GM08714 (cell line): ENCODE results near the gene PLA2G5.
"Not testable (repeated sequence)": the region's sequence is repeated elsewhere in the genome, so short reads cannot be mapped to it uniquely, and the experiment has no call there.

Experiments
- H3K4me3 ChIP-seq: fragments of 200-500 bp; sonication (Bioruptor generic); 2 replicates; pipeline ENCODE4 v1.5.1; 2014; ENCODE audit warnings: mild to moderate bottlenecking, low read length, inconsistent platforms
- ZNF274 ChIP-seq: IDR thresholded peaks from 2 replicates; pipeline ENCODE4 v1.6.1; 2012; ENCODE audit warnings: mild to moderate bottlenecking, low read depth, low read length

Gene PLA2G5

GRCh38 chr1:20051218-20051829, 18.7 kb upstream of the PLA2G5 start:
- TF ChIP-seq ZNF274 = no peak
- no peak overlapping the region for H3K4me3 ChIP-seq

DNA sequence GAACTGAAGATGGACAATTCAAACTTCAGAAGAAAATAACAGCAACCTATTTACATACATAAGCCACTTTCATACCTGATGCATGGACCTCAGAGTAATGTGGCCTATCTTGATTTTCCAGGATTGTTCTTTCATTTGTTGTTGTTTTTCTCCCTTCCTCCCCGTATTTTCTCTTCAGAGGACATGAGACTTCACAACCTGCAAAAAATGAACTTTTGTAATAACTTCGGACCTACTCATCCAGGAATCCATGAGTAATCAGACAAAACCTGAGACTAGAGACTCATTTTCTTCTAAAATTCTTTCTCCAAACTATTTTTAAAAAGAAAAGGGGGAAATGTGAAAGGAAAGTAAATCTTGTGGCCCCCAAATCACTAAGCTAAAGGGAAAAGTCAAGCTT, 17.6 kb upstream of the PLA2G5 start:
- no peak overlapping the region for H3K4me3 ChIP-seq
- TF ChIP-seq ZNF274 = no peak

GRCh38 chr1:20057886-20058420, 12.0 kb upstream of the PLA2G5 start:
- no peak for TF ChIP-seq ZNF274
- no peak overlapping the region for H3K4me3 ChIP-seq

DNA sequence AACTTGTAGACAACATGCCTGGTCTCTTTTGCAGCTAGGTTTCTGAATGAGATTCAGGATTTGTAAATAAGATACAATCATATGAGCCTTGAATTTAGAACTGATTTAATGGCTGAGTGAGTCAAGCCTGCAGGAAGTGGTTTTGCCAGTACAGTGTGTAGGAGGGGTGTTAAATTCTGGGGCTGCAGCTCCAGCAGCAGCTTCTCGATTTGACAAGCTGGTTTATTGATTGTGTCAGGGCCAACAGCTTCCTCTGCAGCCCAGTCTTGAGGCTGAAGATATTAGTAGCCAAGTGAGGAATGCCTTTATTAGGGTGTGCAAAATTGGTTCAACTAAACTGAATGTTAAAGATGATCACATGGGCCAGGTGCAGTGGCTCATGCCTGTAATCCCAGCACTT, 11.5 kb upstream of the PLA2G5 start:
- TF ChIP-seq ZNF274 = no peak
- H3K4me3 ChIP-seq = no peak overlapping the region

GRCh38 chr1:20059847-20060246, 10.1 kb upstream of the PLA2G5 start:
- TF ChIP-seq ZNF274 = no peak
- no peak overlapping the region for H3K4me3 ChIP-seq

DNA sequence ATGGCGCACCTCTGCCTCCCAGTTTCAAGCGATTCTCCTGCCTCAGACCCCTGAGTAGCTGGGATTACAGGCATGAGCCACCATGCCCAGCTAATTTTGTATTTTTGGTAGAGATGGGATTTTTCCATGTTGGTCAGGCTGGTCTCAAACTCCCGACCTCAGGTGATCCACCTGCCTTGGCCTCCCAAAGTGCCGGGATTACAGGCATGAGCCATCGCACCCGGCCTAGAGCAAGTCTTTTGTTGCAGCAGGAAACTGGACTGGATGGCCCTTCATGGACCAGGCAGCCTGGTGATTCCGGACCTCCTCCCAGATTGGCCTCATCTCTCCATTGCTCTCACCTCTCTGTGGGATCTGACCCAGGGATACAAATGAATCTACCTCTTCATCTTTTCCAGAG, 9.2 kb upstream of the PLA2G5 start:
- not testable (repeated sequence) for H3K4me3 ChIP-seq

DNA sequence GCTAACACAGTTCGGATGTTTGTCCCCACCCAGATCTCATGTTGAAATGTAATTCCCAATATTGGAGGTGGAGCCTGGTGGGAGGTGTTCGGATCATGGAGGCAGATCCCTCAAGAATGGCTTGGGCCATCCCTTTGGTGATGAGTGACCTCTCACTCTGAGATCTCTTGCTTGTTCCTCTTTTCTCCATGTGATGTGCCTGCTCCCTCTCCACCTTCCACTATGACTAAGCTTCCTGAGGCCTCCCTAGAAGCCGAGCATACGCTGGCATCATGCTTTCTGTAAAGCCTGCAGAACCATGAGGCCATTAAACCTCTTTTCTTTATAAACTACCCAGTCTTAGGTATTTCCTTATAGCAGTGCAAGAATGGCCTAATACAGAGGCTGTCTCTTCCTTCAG, 8.1 kb upstream of the PLA2G5 start:
- no peak overlapping the region for H3K4me3 ChIP-seq
- TF ChIP-seq ZNF274 = no peak

GRCh38 chr1:20063861-20064292, 6.1 kb upstream of the PLA2G5 start:
- TF ChIP-seq ZNF274 = no peak
- no peak overlapping the region for H3K4me3 ChIP-seq

GRCh38 chr1:20068722-20069121, 1.3 kb upstream of the PLA2G5 start:
- TF ChIP-seq ZNF274 = no peak
- no peak overlapping the region for H3K4me3 ChIP-seq

- no peak overlapping the region for H3K4me3 ChIP-seq
- TF ChIP-seq ZNF274 = no peak
Measured at GRCh38 chr1:20070357-20070756, 363 bp downstream of the PLA2G5 start.

DNA sequence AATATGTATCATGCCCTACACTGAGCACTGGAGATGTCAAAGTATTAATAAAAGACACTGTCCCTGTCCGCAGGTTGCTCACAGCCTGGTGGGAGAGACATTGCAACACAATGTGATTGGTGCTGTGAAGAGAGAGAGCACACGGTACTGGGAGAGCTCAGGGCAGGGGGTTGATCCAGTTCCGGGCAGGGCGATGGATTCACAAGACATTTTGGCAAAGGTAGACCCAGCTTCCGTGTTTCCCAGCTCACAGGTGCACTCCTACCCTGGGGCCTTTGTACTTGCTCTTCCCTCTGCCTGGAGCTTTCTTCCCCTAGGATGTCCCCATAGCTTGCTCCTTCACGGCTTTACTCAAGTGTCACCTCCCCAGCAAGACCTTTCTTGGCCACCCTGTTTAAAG, 1.4 kb downstream of the PLA2G5 start:
- no peak overlapping the region for H3K4me3 ChIP-seq
- TF ChIP-seq ZNF274 = no peak

GRCh38 chr1:20072771-20073170, 2.8 kb downstream of the PLA2G5 start:
- H3K4me3 ChIP-seq = no peak overlapping the region
- no peak for TF ChIP-seq ZNF274

GRCh38 chr1:20073256-20073655, 3.3 kb downstream of the PLA2G5 start:
- TF ChIP-seq ZNF274 = no peak
- H3K4me3 ChIP-seq = no peak overlapping the region

DNA sequence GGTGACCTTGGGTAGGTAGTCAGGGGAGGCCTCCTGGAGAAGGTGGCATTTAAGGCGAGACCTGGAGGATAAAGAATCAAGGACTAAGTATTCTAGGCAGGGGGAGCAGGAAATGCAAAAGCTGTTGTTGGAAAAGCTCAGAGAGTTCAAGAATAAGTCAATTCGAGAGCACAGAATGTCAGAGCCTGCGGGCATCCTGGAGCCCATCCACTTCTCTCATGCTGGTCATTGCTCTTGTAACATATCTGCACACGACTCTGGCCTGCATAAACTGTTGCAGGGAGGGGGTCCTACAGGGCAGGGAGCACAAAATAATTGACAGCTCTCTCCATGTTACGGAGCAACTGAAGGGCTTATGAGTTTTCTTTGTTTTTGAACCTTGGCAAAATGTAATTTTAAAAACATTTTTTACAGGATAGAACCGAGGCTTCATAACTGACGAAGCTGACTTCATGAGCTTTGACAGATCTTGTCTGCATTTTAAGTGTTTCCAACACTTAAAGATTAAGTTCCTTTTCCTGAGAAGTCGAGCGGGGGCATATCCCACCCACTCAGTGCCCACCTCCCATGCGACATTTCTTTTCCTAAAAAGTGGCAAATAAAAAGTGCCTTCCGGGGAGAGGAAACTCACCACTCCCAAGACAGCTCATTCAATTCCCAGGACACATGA, 4.2 kb downstream of the PLA2G5 start:
- TF ChIP-seq ZNF274 = no peak
- no peak overlapping the region for H3K4me3 ChIP-seq

GRCh38 chr1:20074725-20075171, 4.8 kb downstream of the PLA2G5 start:
- H3K4me3 ChIP-seq = no peak overlapping the region
- TF ChIP-seq ZNF274 = no peak
